GM18873 (cell line): ENCODE data around the gene SLC4A11.
"Not testable (repeated sequence)": the region's sequence is repeated elsewhere in the genome, so short reads cannot be mapped to it uniquely, and the experiment has no call there.

Source experiments
- ATAC-seq: cut with Tn5 transposase; IDR thresholded peaks from one replicate; pipeline ENCODE4 v1.9.1; 2021; ENCODE audit warnings: mild to moderate bottlenecking, moderate library complexity, moderate number of reproducible peaks; ENCODE audit not compliant: unreplicated experiment, low FRiP score

Gene SLC4A11

GRCh38 chr20:3229158-3229557, 9.8 kb downstream of the SLC4A11 start:
- ATAC-seq: no peak

- ATAC-seq: no peak
These were observed 10.3 kb downstream of the SLC4A11 start for GRCh38 chr20:3228750-3229032.

- ATAC-seq: no peak
These were observed 10.8 kb downstream of the SLC4A11 start for GRCh38 chr20:3227936-3228749.

GRCh38 chr20:3227506-3227905, 11.5 kb downstream of the SLC4A11 start:
- no peak for ATAC-seq

- no peak for ATAC-seq
These were observed 12.1 kb downstream of the SLC4A11 start for GRCh38 chr20:3226864-3227263.

GRCh38 chr20:3226093-3226492, 12.9 kb downstream of the SLC4A11 start:
- ATAC-seq: no peak

GRCh38 chr20:3224681-3225421, 14.1 kb downstream of the SLC4A11 start:
- no peak for ATAC-seq

- no peak for ATAC-seq
These were observed 14.9 kb downstream of the SLC4A11 start for GRCh38 chr20:3223994-3224680.

GRCh38 chr20:3223651-3223993, 15.4 kb downstream of the SLC4A11 start:
- ATAC-seq: no peak

GRCh38 chr20:3222635-3223600, 16.1 kb downstream of the SLC4A11 start:
- ATAC-seq: no peak

- ATAC-seq: no peak
These were observed 17.4 kb downstream of the SLC4A11 start for GRCh38 chr20:3221398-3222226.

- no peak for ATAC-seq
These were observed 20.5 kb downstream of the SLC4A11 start for GRCh38 chr20:3218307-3218988.

GRCh38 chr20:3215359-3215917, 23.6 kb downstream of the SLC4A11 start:
- ATAC-seq: not testable (repeated sequence)

GRCh38 chr20:3213226-3213625, 25.8 kb downstream of the SLC4A11 start:
- no peak for ATAC-seq

GRCh38 chr20:3210346-3210745, 28.6 kb downstream of the SLC4A11 start:
- ATAC-seq: no peak

GRCh38 chr20:3209946-3210317, 29.1 kb downstream of the SLC4A11 start:
- no peak for ATAC-seq

- no peak for ATAC-seq
These were observed 29.6 kb downstream of the SLC4A11 start, which contains the start of gene ITPA for GRCh38 chr20:3209257-3209945. TSS of gene ITPA (plus strand) at chr20:3209498. CDS start at chr20:3209552, 54 bp downstream.

- ATAC-seq: no peak
These were observed 30.2 kb downstream of the SLC4A11 start for GRCh38 chr20:3208786-3209256.
